ENCODE measurements around the gene MTERF1. TPM values are rescaled to one million over a fixed set of nuclear protein-coding genes. Genes with fewer than 3 reads are reported as not detected.

The MTERF1 gene
- total and polyA plus RNA-seq, 12 donors = 4.0 to 19.1 (median 9.5) TPM

DNA sequence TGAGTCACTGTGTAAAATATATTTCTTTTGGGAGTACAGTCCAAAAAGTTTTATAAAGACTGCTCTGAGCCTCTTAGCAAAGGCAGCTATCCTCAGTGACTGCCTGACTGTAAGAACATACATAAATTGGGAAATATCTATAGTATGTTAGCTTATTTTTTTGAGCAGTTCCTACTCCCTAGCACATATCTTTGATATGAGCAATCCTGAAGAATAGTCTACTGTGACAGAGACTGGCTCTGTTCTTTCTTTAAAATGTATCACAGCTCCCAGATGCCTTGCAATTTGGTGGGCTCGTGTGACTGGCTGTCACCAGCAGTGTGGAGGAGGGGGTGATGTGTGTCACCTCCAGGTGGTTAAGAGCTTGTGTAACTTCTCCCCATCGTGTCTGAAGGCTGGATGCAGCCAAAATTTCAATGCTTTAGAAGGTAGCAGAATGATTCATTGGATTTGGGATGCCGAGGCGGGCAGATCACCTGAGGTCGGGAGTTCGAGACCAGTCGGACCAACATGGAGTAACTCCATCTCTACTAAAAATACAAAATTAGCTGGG is 47.9 kb downstream of the MTERF1 start:
- H3K27ac ChIP-seq = no peak overlapping the region
- H3K36me3 ChIP-seq (replicated peaks in 1 of 2) = no peaks in the 10 kb centered on the region
- no peaks in the 10 kb centered on the region for H3K27me3 ChIP-seq
- no peaks in the 10 kb centered on the region for H3K9me3 ChIP-seq (replicated peaks in 1 of 3)
- TF ChIP-seq, protein P1, sequence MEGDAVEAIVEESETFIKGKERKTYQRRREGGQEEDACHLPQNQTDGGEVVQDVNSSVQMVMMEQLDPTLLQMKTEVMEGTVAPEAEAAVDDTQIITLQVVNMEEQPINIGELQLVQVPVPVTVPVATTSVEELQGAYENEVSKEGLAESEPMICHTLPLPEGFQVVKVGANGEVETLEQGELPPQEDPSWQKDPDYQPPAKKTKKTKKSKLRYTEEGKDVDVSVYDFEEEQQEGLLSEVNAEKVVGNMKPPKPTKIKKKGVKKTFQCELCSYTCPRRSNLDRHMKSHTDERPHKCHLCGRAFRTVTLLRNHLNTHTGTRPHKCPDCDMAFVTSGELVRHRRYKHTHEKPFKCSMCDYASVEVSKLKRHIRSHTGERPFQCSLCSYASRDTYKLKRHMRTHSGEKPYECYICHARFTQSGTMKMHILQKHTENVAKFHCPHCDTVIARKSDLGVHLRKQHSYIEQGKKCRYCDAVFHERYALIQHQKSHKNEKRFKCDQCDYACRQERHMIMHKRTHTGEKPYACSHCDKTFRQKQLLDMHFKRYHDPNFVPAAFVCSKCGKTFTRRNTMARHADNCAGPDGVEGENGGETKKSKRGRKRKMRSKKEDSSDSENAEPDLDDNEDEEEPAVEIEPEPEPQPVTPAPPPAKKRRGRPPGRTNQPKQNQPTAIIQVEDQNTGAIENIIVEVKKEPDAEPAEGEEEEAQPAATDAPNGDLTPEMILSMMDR (IDR thresholded peaks at IDR 0.05) = no peak
- TF ChIP-seq POLR2A (IDR thresholded peaks at IDR 0.05) = no peak
- intact Hi-C loops (cut with DNase I) = no loop called here
- DNase-seq = no peak
- WGBS, 4 donors = 84 to 90% (median 85%) methylated on average over 7 of the region's 7 CpGs
- no peak overlapping the region for H3K4me3 ChIP-seq
- H3K4me1 ChIP-seq (replicated peaks in 1 of 2) = no peaks in the 10 kb centered on the region

DNA sequence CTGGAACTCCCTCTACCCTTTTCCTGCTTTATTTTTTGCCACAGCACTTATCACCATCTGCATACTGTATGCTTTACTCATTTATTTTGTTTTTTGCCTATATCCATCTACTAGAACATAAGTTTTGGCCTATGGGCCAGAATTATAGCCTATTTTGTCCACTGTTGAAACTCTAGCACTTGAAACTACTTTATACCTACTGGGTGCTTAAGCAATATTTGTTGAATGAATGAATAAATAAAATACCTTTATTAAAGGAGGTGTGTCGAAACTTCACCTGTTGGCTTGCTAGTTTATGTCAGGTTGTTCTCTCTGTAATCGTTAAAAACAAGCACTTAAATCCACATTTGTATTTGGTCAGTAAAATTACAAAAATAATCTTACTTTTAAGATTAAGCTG is 53.3 kb downstream of the MTERF1 start:
- TF ChIP-seq POLR2A (IDR thresholded peaks at IDR 0.05) = no peak
- WGBS, 4 donors = 88 to 93% (median 90%) methylated on average over 2 of the region's 2 CpGs

DNA sequence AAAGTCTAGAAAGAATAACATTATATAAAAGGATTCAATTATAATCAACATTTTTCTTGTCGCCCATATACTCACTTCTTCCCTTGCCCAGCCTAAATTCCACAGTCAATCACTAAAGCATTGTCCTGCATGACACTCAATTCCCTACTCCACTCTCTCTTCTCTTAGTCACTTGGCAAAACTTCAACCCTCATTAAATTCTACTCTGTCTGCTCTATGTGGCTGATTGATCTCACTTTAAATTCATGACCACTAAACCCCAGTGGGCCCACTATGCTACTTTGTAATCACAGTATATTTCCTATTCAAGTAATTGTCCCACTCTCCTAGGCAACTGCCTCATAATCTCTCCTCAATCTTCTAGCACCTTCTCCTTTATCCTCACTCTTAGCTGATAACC is 54.1 kb downstream of the MTERF1 start:
- DNase-seq = no peak
- no peak for TF ChIP-seq POLR2A (IDR thresholded peaks at IDR 0.05)
- TF ChIP-seq, protein P1 (IDR thresholded peaks at IDR 0.05) = no peak
- no peaks in the 10 kb centered on the region for H3K36me3 ChIP-seq (replicated peaks in 1 of 2)
- no peaks in the 10 kb centered on the region for H3K4me1 ChIP-seq (replicated peaks in 1 of 2)
- H3K9me3 ChIP-seq (replicated peaks in 1 of 3) = no peaks in the 10 kb centered on the region
- intact Hi-C loops (cut with DNase I) = no loop called here
- H3K4me3 ChIP-seq = no peak overlapping the region
- no peaks in the 10 kb centered on the region for H3K27me3 ChIP-seq
- 85 to 94% (median 89%) methylated on average over 1 of the region's 1 CpG for WGBS, 4 donors
- H3K27ac ChIP-seq = no peak overlapping the region

More for the DNA sequence above, 53.3 kb downstream of the MTERF1 start:
- no peaks in the 10 kb centered on the region for H3K4me1 ChIP-seq (replicated peaks in 1 of 2)
- intact Hi-C loops (cut with DNase I) = no loop called here
- no peaks in the 10 kb centered on the region for H3K9me3 ChIP-seq (replicated peaks in 1 of 3)
- H3K27ac ChIP-seq = no peak overlapping the region
- no peaks in the 10 kb centered on the region for H3K27me3 ChIP-seq
- no peaks in the 10 kb centered on the region for H3K36me3 ChIP-seq (replicated peaks in 1 of 2)
- no peak overlapping the region for H3K4me3 ChIP-seq
- no peak for DNase-seq

DNA sequence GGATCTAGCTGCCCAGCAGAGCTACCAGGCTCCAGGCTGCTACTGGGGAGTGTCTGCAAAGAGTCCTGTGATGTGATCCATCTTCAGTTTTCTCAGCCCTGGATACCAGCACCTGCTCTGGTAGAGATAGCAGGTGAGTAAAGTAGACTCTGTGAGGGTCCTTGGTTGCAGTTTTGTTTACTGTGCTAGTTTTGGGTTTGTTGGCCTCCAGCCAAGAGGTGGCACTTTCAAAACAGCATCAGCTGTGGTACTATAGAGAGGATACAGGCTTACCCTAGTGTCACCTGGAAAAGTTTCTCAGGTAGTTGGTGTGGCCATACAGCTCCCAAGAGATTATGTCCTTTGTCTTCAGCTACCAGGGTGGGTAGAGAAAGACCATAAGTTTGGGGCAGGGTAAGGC is 56.3 kb downstream of the MTERF1 start:
- Histone ChIP-seq H3K27me3 (no peaks in the 10 kb centered on the region), H3K36me3 (replicated peaks in 1 of 2) (no peaks in the 10 kb centered on the region), H3K4me3 (no peak overlapping the region), H3K4me1 (replicated peaks in 1 of 2) (no peaks in the 10 kb centered on the region), H3K27ac (no peak overlapping the region), H3K9me3 (replicated peaks in 1 of 3) (no peaks in the 10 kb centered on the region)
- DNase-seq = no peak
- intact Hi-C loops (cut with DNase I) = no loop called here
- TF ChIP-seq POLR2A (IDR thresholded peaks at IDR 0.05) = no peak
- TF ChIP-seq, protein P1 (IDR thresholded peaks at IDR 0.05) = no peak

Other genes starting within 250 kb of the MTERF1 start
- 100 to 1,000 TPM in 1 of 9 donors, 10 to 100 TPM in 8; 37.7 to 122 (median 69.5) TPM for gene AKAP9, start 60.2 kb upstream of the MTERF1 start, total RNA-seq
- 10 to 100 TPM; 22.7 to 46.0 (median 35.0) TPM for gene AKAP9, start 60.2 kb upstream of the MTERF1 start, polyA plus RNA-seq